GM08714 (cell line): ENCODE results near the gene CA12.
"Not testable (repeated sequence)": the region's sequence is repeated elsewhere in the genome, so short reads cannot be mapped to it uniquely, and the experiment has no call there.

ENCODE experiments used
- H3K4me3 ChIP-seq: fragments of 200-500 bp; sonication (Bioruptor generic); 2 replicates; pipeline ENCODE4 v1.5.1; 2014; ENCODE audit warnings: mild to moderate bottlenecking, low read length, inconsistent platforms
- ZNF274 ChIP-seq: IDR thresholded peaks from 2 replicates; pipeline ENCODE4 v1.6.1; 2012; ENCODE audit warnings: mild to moderate bottlenecking, low read depth, low read length

CA12 gene

GRCh38 chr15:63332367-63333124 lies 49.1 kb downstream of the CA12 start:
- no peak for TF ChIP-seq ZNF274
- H3K4me3 ChIP-seq, result no peak overlapping the region

- TF ChIP-seq ZNF274, result no peak
- H3K4me3 ChIP-seq, result no peak overlapping the region
Observed at GRCh38 chr15:63331456-63331855, 50.2 kb downstream of the CA12 start.

- TF ChIP-seq ZNF274, result no peak
- H3K4me3 ChIP-seq, result no peak overlapping the region
Observed at GRCh38 chr15:63330926-63331325, 50.7 kb downstream of the CA12 start.

- TF ChIP-seq ZNF274, result no peak
Observed at GRCh38 chr15:63329567-63330350, 51.9 kb downstream of the CA12 start.

GRCh38 chr15:63327648-63328421 lies 53.8 kb downstream of the CA12 start:
- no peak for TF ChIP-seq ZNF274
- H3K4me3 ChIP-seq, result no peak overlapping the region

More at GRCh38 chr15:63329567-63330350, 51.9 kb downstream of the CA12 start:
- no peak overlapping the region for H3K4me3 ChIP-seq

- no peak overlapping the region for H3K4me3 ChIP-seq
- TF ChIP-seq ZNF274, result no peak
Observed at GRCh38 chr15:63324770-63325169, 56.9 kb downstream of the CA12 start.

GRCh38 chr15:63323798-63324563 lies 57.7 kb downstream of the CA12 start:
- no peak overlapping the region for H3K4me3 ChIP-seq

GRCh38 chr15:63322541-63322940 lies 59.1 kb downstream of the CA12 start:
- no peak for TF ChIP-seq ZNF274
- H3K4me3 ChIP-seq, result no peak overlapping the region

More at GRCh38 chr15:63323798-63324563, 57.7 kb downstream of the CA12 start:
- TF ChIP-seq ZNF274, result no peak

- TF ChIP-seq ZNF274, result no peak
- no peak overlapping the region for H3K4me3 ChIP-seq
Observed at GRCh38 chr15:63321462-63321861, 60.2 kb downstream of the CA12 start.

- not testable (repeated sequence) for H3K4me3 ChIP-seq
Observed at GRCh38 chr15:63320981-63321380, 60.7 kb downstream of the CA12 start.

- H3K4me3 ChIP-seq, result not testable (repeated sequence)
Observed at GRCh38 chr15:63320446-63320845, 61.2 kb downstream of the CA12 start.

GRCh38 chr15:63319065-63319464 lies 62.6 kb downstream of the CA12 start:
- H3K4me3 ChIP-seq, result no peak overlapping the region
- no peak for TF ChIP-seq ZNF274

- no peak for TF ChIP-seq ZNF274
- H3K4me3 ChIP-seq, result no peak overlapping the region
Observed at GRCh38 chr15:63318344-63318743, 63.3 kb downstream of the CA12 start.

- H3K4me3 ChIP-seq, result no peak overlapping the region
- TF ChIP-seq ZNF274, result no peak
Observed at GRCh38 chr15:63314409-63314808, 67.2 kb downstream of the CA12 start.
